8988T (cell line): ENCODE measurements around the gene VRK3.
"Not testable (repeated sequence)": the region's sequence is repeated elsewhere in the genome, so short reads cannot be mapped to it uniquely, and the experiment has no call there.

ENCODE experiments used
- DNase-seq: peaks from one replicate; pipeline ENCODE4 v3.0.0; 2011

VRK3 gene

GRCh38 chr19:49986354-49986753 is 38.8 kb downstream of the VRK3 start:
- no peak for DNase-seq

DNA sequence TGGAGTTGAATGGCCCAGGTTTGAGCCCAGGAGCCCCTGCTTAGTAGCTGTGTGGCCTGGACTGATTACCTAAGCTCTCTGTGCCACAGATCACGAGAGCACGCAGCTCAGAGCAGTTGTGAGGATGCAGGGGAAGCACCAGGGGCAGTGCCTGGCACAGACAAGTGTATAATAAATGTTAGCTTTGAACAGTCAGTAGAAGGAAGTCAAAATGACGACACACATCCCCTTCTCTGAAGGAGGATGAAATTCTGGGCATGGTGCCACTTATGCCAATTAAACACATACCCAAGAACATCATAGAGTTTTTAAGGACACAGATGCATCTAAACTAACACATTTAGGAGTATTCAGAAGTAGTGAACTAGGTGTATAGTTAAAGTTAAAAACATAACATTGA is 39.3 kb downstream of the VRK3 start:
- DNase-seq = no peak

DNA sequence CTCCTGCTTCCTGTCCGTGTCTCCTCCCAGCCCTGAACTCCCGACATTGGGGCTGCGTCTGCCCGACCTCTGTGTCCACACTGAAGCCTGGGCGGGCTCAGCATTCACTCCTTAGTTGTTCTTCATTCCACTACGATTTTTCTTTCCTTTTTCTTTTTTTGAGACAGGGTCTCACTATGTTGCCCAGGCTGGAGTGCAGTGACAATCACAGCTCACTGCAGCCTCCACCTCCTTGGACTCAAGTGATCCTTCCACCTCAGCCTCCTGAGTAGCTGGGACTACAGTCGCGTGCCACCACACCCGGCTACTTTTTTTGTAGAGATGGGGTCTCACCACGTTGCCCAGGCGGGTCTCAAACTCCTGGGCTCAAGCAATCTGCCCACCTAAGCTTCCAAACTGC is 40.7 kb downstream of the VRK3 start:
- DNase-seq = no peak

DNA sequence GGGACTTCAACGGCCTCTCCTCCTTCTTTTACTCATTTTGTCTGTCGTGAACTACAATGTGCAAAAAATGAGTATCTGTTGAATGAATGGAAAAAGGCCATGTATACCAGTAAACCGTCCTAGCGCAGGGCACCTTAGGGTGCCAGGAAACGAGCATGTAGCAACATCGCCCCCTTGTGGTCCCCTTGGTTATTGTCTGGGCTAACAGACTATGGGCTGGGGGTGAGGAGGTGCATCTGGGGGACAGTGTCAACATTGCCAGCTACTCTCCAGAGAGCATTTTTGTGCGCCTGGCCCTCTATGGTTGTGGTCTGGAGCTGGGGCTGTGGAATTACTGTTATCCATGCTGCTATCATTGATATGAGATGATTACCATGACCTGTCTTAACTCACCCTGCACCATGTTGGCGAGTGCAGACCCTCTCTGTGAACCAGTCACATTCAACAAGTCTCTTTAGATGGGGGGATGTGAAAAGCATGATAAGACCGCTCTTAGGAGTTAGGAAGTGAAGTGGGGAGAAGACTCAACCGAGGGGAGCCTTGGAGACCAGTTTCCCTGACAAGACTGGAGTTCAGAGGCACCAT is 41.4 kb downstream of the VRK3 start:
- no peak for DNase-seq

DNA sequence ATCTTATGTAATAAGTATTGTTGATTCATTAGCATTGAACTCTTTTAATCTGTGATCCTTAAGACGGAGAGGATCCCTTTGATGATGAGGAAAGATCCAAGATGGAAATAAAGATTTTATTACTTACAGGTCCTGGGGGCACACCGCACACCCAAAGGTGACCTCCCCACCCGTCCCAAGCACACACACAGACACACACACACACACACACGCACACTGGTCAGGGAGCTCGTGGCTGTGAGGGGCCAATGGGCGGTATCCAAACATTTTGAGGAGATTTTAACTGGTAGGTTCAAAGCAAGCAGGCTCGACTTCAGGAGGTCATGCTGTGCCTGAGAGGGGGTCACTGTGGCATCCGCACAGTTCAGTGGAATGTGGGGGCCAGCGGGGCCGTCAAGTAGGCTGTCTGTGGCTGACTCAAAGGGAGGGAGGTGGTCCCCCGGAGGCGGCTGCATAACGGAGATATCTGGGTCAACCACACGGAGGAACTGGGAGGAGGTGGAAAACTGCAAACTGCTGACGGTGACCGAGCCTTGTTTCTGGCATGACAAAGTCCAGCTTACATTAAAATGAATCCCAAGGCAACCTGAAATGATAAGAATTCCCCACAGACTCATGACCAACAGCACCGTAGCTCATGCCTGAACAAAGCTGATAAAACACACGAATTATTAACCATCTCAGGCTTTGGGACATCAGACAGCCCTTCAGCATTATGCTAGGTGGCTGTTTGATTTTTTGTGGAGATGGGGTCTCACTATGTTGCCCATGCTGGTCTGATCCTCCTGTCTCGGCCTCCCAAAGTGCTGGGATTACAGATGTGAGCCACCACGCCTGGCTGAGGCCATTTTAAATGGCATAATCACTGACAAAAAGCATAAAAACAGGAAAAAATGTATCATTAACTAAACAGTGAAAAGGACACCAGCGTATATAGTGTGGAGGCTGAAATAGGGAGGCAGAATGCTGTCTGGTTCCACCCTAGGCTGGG is 43.3 kb downstream of the VRK3 start:
- no peak for DNase-seq

DNA sequence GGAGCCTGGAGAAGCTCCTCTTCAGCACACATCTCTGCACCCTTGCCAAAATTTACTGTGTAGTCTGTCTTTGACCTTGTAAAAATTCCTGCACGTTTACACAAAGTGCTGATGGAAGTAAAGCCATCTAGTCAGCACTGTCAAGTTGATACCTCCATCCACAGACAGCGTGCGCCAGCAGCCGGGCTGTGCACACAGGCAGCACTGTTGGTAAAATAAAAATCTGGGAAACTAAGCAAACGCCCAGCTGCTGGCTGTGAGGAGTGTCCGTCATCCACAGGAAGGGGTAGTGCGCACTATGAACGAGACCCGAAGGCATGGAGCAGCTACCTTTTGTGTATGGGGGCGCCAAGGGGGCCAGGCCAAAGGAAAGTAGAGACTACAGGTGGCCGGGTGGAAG is 46.8 kb downstream of the VRK3 start:
- no peak for DNase-seq

- DNase-seq = no peak
These were observed 47.3 kb downstream of the VRK3 start for GRCh38 chr19:49977881-49978280.

- no peak for DNase-seq
These were observed 48.1 kb downstream of the VRK3 start for GRCh38 chr19:49977076-49977475.

- DNase-seq = no peak
These were observed 48.7 kb downstream of the VRK3 start for GRCh38 chr19:49976496-49976895.

- no peak for DNase-seq
These were observed 50.1 kb downstream of the VRK3 start for GRCh38 chr19:49975051-49975450.

DNA sequence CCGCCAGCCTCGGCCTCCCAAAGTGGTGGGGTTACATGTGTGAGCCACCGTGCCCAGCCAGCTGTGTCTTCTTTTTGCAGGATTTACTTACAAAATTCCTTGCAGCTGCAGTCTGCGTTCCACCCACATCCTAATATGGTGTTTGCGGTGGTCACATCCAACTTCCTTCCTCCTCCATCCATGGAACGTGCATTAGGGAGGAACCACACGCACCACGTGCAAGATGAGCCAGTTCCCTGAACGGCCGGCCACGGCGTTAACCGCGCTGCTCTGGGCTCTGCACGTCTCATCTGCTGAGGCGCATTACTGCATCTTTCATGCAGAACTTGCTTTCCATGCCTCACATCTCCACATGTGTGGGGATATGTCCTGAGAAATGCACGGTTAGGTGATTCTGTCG is 51.2 kb downstream of the VRK3 start:
- DNase-seq = no peak

DNA sequence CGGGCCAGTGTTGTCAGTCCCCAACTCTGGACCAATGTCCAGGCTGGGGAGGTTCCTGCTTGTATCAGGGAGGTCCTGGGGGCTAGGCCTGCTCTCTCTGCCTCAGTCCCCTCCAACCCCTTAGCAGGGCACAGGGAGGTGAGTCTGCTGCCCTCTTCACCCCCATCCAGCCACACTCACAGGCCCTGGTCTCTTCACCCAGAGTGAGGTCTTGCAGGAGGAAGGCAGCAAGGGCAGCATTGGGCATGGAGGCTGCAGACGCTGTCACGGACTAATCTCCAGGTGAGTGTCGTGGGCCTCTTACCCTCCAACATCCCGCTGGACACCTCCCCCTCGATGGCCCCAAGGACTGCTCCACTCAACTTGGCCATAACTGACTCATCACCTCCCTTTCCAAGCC is 52.3 kb downstream of the VRK3 start:
- DNase-seq = no peak

- no peak for DNase-seq
These were observed 53.2 kb downstream of the VRK3 start for GRCh38 chr19:49971991-49972411.

- DNase-seq = not testable (repeated sequence)
These were observed 55.8 kb downstream of the VRK3 start for GRCh38 chr19:49969355-49969754.

DNA sequence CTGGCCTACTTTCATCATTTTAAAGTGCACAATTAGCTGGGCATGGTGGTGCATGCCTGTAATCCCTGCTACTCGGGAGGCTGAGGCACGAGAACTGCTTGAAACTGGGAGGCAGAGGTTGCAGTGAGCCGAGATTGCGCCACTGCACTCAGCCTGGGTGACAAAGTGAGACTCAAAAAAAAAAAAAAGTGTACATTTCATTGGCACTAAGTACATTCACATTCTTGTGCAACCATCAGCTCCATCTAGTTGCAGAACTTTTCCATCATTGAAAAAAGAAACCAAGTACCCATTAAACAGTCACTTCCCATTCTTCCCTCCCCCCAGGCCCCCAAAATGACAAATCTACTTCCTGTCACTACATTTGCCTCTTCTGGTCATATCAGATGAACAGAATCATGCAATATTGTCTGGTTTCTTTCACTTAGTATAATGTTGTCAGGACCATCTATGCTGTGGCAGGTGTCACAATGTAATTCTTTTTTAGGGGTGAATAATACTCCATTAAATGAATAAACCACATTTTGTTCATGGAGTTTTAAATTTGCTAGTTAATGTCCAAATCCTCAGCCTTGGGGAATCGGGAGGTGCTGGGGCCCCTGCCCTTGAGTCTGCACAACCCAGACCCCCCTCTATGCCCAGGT is 56.8 kb downstream of the VRK3 start:
- DNase-seq = no peak

- DNase-seq = not testable (repeated sequence)
These were observed 64.2 kb downstream of the VRK3 start, which contains the start of gene SIGLEC11 for GRCh38 chr19:49960980-49961379. TSS of gene SIGLEC11 (minus strand) at chr19:49961172. CDS start at chr19:49961081, 91 bp downstream.

DNA sequence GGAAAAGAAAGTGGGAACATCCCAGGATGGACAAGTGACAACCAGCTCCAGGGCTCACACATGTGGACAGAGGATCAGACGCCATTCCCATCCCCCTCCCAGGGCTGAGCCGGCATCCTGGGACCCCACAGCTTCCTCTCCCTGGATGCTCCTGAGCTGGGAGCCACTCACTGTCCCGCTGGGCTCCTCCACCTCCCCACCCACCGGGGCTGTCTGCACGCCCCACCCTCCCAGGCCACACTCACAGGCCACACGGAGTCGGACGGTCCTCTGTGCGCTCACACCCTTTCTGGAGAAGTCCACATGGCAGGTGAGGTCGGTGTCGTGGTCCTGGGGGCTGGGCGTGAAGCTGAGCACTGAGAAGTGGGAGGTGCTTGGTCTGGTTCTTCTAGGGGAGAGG is 65.3 kb downstream of the VRK3 start:
- DNase-seq = not testable (repeated sequence)

DNA sequence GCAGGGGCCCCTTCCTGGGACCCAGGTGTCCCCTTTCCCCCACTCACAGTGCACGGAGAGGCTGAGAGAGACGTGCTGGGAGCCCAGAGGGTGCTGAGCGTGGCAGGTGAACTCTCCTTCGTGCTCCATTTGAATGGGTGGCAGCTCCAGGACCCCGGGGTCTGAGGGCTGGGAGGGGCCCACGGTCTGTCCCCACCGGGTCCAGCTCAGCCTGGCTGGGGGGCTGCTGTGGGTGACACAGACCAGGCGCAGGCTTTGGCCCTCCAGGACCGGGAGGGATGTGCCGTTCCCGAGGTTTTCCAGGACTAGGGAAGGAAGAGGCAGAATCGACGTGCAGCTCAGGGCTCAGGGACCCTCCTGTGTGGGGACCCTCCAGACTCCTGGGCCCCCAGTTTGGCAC is 66.6 kb downstream of the VRK3 start:
- not testable (repeated sequence) for DNase-seq

- not testable (repeated sequence) for DNase-seq
These were observed 67.0 kb downstream of the VRK3 start for GRCh38 chr19:49958144-49958543.

GRCh38 chr19:49957262-49957915 is 67.8 kb downstream of the VRK3 start:
- DNase-seq = no peak

DNA sequence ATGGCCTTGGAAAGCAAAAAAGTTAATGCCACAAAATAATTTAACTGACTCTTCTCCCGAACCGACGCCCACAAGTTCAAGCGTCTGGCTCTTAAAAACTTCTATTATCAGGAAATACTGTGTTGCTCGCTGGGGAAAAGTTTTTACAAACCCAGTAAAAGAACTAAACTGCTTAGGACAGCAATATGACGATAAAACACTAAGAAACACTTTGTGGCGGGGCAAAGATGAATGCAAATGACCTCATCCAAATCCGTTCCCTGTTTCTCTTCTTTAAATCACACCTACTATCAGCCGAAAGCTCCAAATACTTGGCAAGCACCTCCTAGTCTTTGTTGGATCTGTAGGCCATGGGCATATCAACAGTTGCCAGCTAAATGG is 69.1 kb downstream of the VRK3 start:
- no peak for DNase-seq

- no peak for DNase-seq
These were observed 70.2 kb downstream of the VRK3 start for GRCh38 chr19:49954933-49955332.
